NCI-H2107 treated with DMSO at 0.1 percent for 48 hours (cell line): Measurements from ENCODE around the gene LPP.

Source experiments
- DNase-seq: peaks from one replicate; lab custom pipeline; 2025; ENCODE audit not compliant: unreplicated experiment; lab: John Stamatoyannopoulos, UW

LPP gene

DNA sequence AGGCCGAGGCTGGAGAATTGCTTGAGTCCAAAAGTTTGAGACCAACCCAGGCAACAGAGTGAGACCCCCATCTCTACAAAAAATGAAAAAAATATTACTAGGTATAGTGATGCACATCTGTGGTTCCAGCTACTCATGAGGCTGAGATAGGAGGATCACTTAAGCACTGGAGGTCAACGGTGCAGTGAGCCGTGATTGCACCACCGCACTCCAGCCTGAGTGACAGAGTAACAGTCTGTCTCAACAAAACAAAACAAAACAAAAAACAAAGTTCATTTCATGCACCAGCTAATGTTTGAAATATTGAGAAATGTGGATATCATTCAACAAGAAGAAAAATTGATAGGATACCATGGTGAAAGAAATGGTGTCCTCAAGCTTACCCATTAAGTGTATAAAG, 567.4 kb downstream of the LPP start:
- no peak for DNase-seq

DNA sequence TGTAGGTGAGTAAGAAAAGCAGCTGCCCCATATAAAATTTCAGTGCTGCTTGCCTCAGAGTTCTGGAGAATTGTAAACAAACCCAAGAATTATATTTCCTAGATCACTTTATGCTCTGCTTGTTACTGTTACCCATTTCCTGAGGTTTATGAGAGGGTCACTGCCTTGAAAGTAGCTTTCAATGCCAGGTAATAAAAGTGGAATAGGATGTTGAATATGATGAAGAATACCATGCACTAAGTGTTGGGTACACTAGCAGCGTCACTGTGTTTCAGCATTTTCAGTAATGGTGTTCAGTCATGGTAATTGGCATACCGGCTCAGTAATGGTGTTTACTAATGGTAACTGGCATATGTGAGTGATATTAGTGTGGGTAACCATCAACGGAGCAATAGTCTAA, 568.0 kb downstream of the LPP start:
- peak; percentile 38 for DNase-seq

- no peak for DNase-seq
These were observed 569.0 kb downstream of the LPP start for GRCh38 chr3:188722963-188723362.

GRCh38 chr3:188727052-188727451, 573.1 kb downstream of the LPP start:
- DNase-seq, result no peak

DNA sequence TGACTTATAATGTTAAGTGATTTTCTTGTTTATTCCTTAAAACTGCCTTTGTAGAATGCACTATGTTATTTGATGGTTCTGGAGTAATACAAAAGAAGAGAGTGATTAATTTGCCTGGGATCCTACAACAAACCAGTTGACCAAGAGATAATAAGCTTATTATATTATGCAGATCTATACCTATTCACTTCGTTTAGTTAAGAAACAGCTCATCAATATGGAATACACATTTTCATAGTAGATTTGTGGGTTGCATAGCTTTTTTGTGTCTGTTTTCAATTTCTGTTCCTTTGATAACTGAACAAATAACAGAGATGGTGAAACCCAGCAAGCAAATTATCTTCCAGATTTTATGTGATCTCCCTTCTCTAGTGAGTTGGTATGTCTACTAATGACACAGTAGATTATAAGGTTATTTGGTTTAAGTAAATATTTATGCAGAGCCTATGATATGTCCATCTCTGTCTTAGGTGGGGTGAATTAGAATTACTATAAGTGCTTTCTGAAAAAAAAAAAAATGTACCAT, 574.5 kb downstream of the LPP start:
- DNase-seq, result no peak

DNA sequence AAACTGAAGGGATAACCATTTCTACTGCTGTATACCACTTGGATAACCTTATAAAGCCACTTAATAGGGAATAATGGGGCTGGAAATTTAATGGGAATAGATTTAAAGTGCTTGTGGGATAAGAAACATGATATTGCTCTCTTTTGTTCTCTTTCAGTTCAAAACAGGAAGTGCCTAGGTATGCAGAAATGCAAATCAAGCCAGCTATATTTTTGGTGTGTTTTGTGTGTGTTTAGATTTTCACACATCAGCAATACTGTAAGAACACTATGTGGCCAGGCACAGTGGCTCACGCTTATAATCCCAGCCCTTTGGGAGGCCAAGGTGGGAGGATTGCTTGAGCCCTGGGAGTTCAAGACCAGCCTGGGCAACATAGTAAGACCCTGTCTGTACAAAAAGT, 575.5 kb downstream of the LPP start:
- no peak for DNase-seq

- peak; percentile 100 for DNase-seq
These were observed 580.4 kb downstream of the LPP start for GRCh38 chr3:188734395-188734794.

GRCh38 chr3:188739511-188739910, 585.6 kb downstream of the LPP start:
- DNase-seq, result no peak

- no peak for DNase-seq
These were observed 586.1 kb downstream of the LPP start for GRCh38 chr3:188740010-188740409.

- DNase-seq, result no peak
These were observed 589.0 kb downstream of the LPP start for GRCh38 chr3:188742755-188743550.

DNA sequence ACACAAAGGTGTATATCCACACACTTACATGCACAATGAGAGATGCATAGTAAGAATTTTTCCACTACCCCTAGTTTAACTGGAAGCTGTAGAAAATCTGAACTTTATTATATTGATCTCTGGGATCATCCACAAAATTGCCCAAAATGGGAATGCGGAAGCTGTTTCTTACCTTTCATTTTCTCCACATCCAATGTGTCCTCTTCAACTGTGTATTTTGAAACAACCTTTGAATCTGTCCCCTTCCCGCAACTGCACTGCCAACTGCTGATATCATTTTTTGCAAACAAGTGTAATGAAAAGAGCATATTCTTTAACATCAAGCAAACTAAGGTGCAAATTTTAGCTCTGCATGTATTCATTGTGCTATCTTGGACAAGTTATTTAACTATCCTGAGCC, 590.2 kb downstream of the LPP start:
- no peak for DNase-seq

- DNase-seq, result no peak
These were observed 591.1 kb downstream of the LPP start for GRCh38 chr3:188745031-188745430.

DNA sequence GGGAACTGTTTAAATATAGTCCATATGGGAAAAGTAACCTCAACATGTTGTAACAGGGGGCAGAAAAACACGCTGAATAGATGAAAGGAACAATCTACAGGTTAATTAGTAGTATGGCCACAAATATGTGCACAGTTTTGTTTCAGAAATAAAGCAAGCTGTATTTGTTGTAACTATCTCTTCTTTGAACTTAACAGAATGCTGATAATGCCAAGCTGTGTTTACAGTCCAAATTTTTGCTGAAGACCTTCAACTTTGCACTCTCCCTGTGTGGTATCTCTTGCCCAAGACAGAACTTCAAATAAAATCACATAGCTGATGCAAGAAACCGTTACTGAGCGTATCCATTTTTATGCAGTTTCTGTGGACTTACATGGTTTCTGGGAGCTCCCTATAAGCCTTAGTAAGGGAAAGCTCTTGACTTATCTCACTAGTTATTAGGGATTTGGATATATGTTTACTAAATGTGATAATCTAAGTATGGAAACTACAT, 592.4 kb downstream of the LPP start:
- no peak for DNase-seq

GRCh38 chr3:188747489-188747888, 593.5 kb downstream of the LPP start:
- DNase-seq, result no peak

- no peak for DNase-seq
These were observed 595.2 kb downstream of the LPP start for GRCh38 chr3:188749010-188749617.

DNA sequence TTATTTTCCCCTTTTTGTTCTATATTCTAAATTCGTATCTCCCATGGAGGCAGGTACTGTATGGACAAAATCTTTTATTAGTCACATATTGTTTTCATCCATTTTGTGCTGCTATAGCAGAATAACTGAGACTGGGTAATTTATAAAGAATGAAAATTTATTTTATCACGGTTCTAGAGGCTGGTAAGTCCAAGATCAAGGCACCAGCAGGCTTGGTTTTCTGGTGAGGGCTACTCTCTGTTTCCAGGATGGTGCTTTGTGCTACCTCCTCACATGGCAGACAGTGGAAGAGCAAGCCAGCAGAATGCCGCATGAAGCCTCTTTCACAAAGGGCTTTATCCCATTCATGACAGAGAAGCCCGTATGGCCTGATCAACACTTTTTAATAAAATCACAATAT, 595.9 kb downstream of the LPP start:
- no peak for DNase-seq

DNA sequence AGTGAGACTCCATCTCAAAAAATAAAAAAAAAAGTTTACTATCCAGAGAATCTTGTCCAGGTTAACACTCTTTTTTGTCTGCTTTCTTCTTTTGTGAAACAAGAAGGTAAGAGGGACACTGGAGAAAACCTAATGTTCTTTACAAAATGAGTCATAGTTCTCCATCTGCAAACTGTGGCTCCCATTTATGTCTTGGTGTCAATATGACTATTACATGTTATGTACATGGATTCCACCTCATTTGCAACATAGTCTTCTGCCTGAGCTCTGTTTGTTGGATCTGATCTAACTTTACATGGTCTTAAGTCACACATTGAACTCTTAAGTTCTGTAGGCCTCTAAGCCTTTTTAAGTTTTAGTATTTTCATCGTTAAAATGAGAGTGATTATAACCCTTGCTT, 596.7 kb downstream of the LPP start:
- no peak for DNase-seq

- no peak for DNase-seq
These were observed 598.9 kb downstream of the LPP start for GRCh38 chr3:188752850-188753249.

- no peak for DNase-seq
These were observed 600.3 kb downstream of the LPP start for GRCh38 chr3:188754267-188754666.

DNA sequence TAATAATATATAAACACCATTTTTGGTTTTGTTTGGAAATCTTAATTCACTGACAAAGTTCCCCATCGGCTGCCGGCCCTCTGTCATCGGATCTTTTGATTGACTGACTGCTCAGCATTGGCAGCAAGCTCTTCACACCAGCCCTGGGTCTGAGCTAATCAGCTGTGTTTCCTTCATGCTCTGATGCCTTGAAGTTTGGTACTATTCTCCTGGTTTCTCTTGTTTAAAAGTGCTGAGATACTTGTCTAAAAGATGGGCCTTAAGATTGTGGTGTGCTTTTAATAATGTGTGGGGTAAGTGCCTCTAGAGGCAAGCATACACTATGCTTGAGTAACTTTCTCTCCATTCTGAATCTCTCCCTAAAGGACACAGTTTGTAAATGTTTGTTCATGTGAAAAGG, 602.3 kb downstream of the LPP start:
- no peak for DNase-seq

DNA sequence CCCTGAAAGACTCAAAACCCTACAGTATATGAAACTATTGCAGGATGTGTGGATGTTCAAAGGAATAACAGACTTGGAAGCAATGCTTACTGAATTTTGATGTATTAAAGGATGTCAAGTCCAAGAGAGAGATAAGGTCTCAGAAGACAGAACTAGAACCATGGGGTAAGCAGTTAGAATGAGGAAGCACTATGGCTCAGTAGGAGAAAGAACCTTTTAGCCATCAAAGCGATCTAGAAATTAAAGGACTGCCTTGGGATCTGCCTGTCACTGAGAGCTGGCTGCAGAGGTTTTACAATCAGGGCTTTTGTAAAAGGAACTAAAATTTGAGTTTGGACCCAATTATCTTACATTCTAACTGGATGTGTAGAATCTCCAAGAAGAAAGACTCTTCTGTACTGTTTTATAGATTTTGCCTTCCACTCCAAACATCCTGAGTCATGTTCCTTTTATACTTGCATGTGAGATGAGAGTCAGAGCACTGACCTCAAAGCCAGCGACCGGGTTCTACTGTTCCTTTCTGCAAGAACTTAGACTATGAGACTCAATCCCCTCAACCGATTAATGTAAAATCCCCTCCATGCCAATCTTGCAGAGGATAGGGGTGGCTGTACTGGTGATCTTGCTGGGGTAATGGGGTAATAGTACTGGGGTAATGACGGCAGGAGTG, 605.5 kb downstream of the LPP start:
- no peak for DNase-seq

DNA sequence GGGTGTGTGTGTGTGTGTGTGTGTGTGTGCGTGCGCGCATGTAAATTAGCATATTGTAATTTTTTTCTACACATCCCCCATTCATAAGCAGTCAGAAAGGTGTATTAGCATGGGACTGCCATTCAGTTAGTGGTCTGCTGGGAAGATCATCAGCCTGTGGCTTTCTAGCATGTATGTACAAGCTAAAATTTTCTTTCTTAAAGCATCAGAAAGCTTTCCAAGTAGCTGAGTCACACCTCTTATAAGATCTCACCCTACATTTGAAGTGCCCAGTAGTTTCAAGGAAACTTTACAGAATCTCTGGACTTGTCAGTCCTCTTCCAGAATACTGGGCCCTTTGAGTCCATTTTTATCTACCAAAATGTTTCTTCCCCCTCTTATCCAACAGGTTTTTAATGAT, 606.5 kb downstream of the LPP start:
- DNase-seq, result no peak
